ENCODE data around the gene TTC27.

DNA sequence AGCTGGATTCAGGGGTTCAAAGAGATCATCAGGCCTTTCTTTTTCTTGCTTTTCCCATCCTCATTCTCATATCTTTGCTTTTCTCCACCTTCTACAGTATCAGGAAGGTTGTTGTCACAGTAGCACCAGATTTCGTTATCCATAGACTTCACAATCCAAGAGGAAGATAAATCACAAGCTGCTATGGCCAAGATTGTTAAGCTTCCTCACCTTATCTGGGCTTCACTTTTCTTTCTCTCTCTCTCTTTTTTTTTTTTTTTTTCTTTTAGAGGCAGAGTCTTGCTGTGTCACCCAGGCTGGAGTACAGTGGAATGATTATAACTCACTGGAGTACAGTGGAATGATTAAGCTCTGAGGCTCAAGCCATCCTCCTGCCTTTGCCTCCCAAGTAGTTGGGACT is 93.5 kb downstream of the TTC27 start:
- TF ChIP-seq, protein P1, sequence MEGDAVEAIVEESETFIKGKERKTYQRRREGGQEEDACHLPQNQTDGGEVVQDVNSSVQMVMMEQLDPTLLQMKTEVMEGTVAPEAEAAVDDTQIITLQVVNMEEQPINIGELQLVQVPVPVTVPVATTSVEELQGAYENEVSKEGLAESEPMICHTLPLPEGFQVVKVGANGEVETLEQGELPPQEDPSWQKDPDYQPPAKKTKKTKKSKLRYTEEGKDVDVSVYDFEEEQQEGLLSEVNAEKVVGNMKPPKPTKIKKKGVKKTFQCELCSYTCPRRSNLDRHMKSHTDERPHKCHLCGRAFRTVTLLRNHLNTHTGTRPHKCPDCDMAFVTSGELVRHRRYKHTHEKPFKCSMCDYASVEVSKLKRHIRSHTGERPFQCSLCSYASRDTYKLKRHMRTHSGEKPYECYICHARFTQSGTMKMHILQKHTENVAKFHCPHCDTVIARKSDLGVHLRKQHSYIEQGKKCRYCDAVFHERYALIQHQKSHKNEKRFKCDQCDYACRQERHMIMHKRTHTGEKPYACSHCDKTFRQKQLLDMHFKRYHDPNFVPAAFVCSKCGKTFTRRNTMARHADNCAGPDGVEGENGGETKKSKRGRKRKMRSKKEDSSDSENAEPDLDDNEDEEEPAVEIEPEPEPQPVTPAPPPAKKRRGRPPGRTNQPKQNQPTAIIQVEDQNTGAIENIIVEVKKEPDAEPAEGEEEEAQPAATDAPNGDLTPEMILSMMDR (conservative IDR thresholded peaks at IDR 0.05) = no peak
- TF ChIP-seq ZFX (IDR thresholded peaks at IDR 0.05) = no peak
